ENCODE data around the gene AMN1.
A peak's percentile ranks its signal among the peaks of the same experiment; 100 is the strongest.
"Not testable (repeated sequence)": the region's sequence is repeated elsewhere in the genome, so short reads cannot be mapped to it uniquely, and the experiment has no call there.

Gene AMN1

GRCh38 chr12:31672521-31672920 lies 56.3 kb downstream of the AMN1 start:
- no peak for DNase-seq

GRCh38 chr12:31669582-31669981 lies 59.2 kb downstream of the AMN1 start:
- DNase-seq, result not testable (repeated sequence)

- DNase-seq, result no peak
Observed at GRCh38 chr12:31669020-31669419, 59.8 kb downstream of the AMN1 start.

GRCh38 chr12:31664038-31664437 lies 64.8 kb downstream of the AMN1 start:
- no peak for DNase-seq

- no peak for DNase-seq
Observed at GRCh38 chr12:31663576-31663975, 65.2 kb downstream of the AMN1 start.

GRCh38 chr12:31662176-31662849 lies 66.5 kb downstream of the AMN1 start:
- DNase-seq, result no peak

- peak; percentile 96 for DNase-seq
Observed at GRCh38 chr12:31659087-31659942, 69.5 kb downstream of the AMN1 start, which contains the start of gene ETFBKMT. Gene ETFBKMT (plus strand): TSS chr12:31659688. CDS start chr12:31661954, 2,266 bp downstream.

GRCh38 chr12:31658471-31659086 lies 70.2 kb downstream of the AMN1 start:
- DNase-seq, result no peak

- DNase-seq, result no peak
Observed at GRCh38 chr12:31655792-31656191, 73.0 kb downstream of the AMN1 start.

GRCh38 chr12:31655208-31655607 lies 73.6 kb downstream of the AMN1 start:
- DNase-seq, result no peak

GRCh38 chr12:31651893-31652521 lies 76.8 kb downstream of the AMN1 start:
- DNase-seq, result no peak

GRCh38 chr12:31650918-31651317 lies 77.9 kb downstream of the AMN1 start:
- no peak for DNase-seq

- peak; percentile 28 for DNase-seq
Observed at GRCh38 chr12:31647086-31647491, 81.7 kb downstream of the AMN1 start.

- DNase-seq, result no peak
Observed at GRCh38 chr12:31645924-31646323, 82.9 kb downstream of the AMN1 start.

- no peak for DNase-seq
Observed at GRCh38 chr12:31644536-31644935, 84.3 kb downstream of the AMN1 start.

- no peak for DNase-seq
Observed at GRCh38 chr12:31641509-31642090, 87.2 kb downstream of the AMN1 start.

GRCh38 chr12:31634620-31635019 lies 94.2 kb downstream of the AMN1 start:
- no peak for DNase-seq

- no peak for DNase-seq
Observed at GRCh38 chr12:31633464-31633863, 95.4 kb downstream of the AMN1 start.

- no peak for DNase-seq
Observed at GRCh38 chr12:31631809-31632208, 97.0 kb downstream of the AMN1 start.

GRCh38 chr12:31631023-31631724 lies 97.6 kb downstream of the AMN1 start:
- DNase-seq, result no peak

- DNase-seq, result no peak
Observed at GRCh38 chr12:31629756-31630732, 98.8 kb downstream of the AMN1 start.
